ENCODE data around the gene UNC119B. TPM values are rescaled to one million over a fixed set of nuclear protein-coding genes. Genes with fewer than 3 reads are reported as not detected.

The UNC119B gene
- total RNA-seq, 1 experiment from 2014 or later, result 33.8 TPM

DNA sequence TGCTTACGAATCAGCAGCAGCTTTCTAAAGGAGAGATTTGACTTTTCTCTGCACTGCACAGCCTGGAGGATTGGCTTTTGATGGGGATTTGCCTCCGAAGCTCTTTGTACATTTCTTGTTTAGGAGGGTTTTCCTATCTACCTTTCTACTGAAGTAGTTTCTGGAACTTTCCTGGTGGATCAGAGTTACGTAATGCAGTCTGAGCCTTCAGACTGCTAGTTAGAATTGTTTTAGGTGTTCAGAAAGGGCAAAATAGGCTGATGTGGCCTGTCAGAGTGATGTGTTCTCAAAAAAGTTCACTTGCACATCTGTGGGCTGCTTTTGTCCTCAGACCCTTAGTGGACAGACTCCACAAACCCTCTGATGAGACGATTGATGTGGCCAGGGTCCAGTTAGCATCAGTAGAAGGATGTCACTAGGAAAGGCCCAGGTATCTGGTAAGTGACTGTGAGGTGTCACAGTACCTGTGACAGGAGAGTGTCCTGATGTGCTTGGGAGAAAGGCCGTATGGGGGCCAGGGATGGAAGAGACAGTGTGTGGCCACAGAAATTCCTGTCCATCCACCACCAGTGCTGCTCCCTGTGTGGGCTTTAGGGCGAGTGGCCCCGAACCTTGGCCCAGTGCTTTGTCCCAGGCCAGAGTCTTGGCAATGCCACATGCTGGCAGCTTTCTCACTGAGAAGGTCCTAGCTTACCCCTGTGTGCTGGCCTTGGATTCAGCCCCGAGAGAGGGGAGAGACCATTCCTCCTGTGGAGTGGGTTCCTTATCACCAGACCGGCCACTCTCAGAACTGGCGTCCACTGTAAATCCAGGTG, 10.9 kb downstream of the UNC119B start:
- H3K4me1 ChIP-seq (ENCODE audit: control insufficient read depth in 1 of 2, insufficient read depth in 2 of 2, low read length in 2 of 2), result peaks cover 0 to 17% of the 10 kb centered on the region in 2 experiments; a peak in 2 of 4 replicates
- H3K4me2 ChIP-seq (ENCODE audit: low read length), result no peak overlapping the region
- no peak for DNase-seq (ENCODE audit: low read depth, low spot score)
- H3K27ac ChIP-seq (ENCODE audit: low read depth, low read length), result no peak overlapping the region
- H3K79me2 ChIP-seq (ENCODE audit: insufficient read depth, low read length), result no peaks in the 10 kb centered on the region
- no peaks in the 10 kb centered on the region for H3K9me3 ChIP-seq (ENCODE audit: control insufficient read depth in 1 of 2, insufficient read depth in 1 of 2, low read depth in 1 of 2, low read length in 2 of 2)
- H2AFZ ChIP-seq (ENCODE audit: low read depth, low read length, poor library complexity, severe bottlenecking), result no peak overlapping the region
- H3K27me3 ChIP-seq (ENCODE audit: insufficient read depth, low read length), result no peaks in the 10 kb centered on the region
- no peak overlapping the region for H3K9ac ChIP-seq (ENCODE audit: low read length)
- ChIA-PET RAD21 (ENCODE audit: low non-redundant PET in 1 of 2, low total read pairs in 2 of 2, uncharacterized antibody in 2 of 2, unreplicated experiment in 2 of 2) (no interaction called here), CTCF (no interaction called here), POLR2A (no interaction called here)
- no TSS peak for BruUV-seq (replicated peaks)
- H4K20me1 ChIP-seq (ENCODE audit: insufficient read depth), result no peaks in the 10 kb centered on the region
- H3K9me2 ChIP-seq (ENCODE audit: insufficient read depth), result no peaks in the 10 kb centered on the region
- H3K36me3 ChIP-seq (ENCODE audit: control insufficient read depth in 1 of 2, insufficient read depth in 2 of 2, low read length in 2 of 2), result peaks cover 42 to 47% of the 10 kb centered on the region in 2 experiments; a peak in 3 of 4 replicates
- intact Hi-C loops (cut with micrococcal nuclease), result no loop called here
- TF ChIP-seq CBX3 (IDR thresholded peaks at IDR 0.05; ENCODE audit: low read depth), result no peak
- TF ChIP-seq ZFX (IDR thresholded peaks at IDR 0.05), result no peak
- no peak for TF ChIP-seq FOSL1 (IDR thresholded peaks at IDR 0.05; ENCODE audit: low read depth)
- TF ChIP-seq EZH2 (IDR thresholded peaks at IDR 0.05), result no peak
- TF ChIP-seq TCF7L2 (IDR thresholded peaks at IDR 0.05; ENCODE audit: borderline replicate concordance, extremely low read depth, insufficient read depth, insufficient read length), result no peak
- TF ChIP-seq ZBTB33 (IDR thresholded peaks at IDR 0.05; ENCODE audit: extremely low read depth, insufficient replicate concordance, low read length), result no peak
- TF ChIP-seq CTCF (IDR thresholded peaks at IDR 0.05 in 2 of 3, conservative IDR thresholded peaks at IDR 0.05 in 1 of 3; ENCODE audit: borderline replicate concordance in 1 of 3, insufficient read depth in 1 of 3, low read depth in 2 of 3, low read length in 2 of 3), result no peak
- no peak for TF ChIP-seq ZNF274 (IDR thresholded peaks at IDR 0.05; ENCODE audit: low read depth, low read length)
- no peak for TF ChIP-seq YY1 (IDR thresholded peaks at IDR 0.05; ENCODE audit: extremely low read depth, insufficient replicate concordance, low read depth, low read length)
- TF ChIP-seq, protein P1, sequence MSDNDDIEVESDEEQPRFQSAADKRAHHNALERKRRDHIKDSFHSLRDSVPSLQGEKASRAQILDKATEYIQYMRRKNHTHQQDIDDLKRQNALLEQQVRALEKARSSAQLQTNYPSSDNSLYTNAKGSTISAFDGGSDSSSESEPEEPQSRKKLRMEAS (IDR thresholded peaks at IDR 0.05), result no peak
- ATAC-seq, result no peak
- H3K4me3 ChIP-seq (replicated peaks in 1 of 2; ENCODE audit: low read depth in 1 of 2, low read length in 2 of 2), result no peak overlapping the region

Measured in HCT116 (cell line).